UCSD-AML1 (cell line): ENCODE measurements around the gene CDC42.

ENCODE experiments used
- DNase-seq: peaks from one replicate; lab custom pipeline; 2025; ENCODE audit not compliant: unreplicated experiment; lab: John Stamatoyannopoulos, UW

The CDC42 gene

DNA sequence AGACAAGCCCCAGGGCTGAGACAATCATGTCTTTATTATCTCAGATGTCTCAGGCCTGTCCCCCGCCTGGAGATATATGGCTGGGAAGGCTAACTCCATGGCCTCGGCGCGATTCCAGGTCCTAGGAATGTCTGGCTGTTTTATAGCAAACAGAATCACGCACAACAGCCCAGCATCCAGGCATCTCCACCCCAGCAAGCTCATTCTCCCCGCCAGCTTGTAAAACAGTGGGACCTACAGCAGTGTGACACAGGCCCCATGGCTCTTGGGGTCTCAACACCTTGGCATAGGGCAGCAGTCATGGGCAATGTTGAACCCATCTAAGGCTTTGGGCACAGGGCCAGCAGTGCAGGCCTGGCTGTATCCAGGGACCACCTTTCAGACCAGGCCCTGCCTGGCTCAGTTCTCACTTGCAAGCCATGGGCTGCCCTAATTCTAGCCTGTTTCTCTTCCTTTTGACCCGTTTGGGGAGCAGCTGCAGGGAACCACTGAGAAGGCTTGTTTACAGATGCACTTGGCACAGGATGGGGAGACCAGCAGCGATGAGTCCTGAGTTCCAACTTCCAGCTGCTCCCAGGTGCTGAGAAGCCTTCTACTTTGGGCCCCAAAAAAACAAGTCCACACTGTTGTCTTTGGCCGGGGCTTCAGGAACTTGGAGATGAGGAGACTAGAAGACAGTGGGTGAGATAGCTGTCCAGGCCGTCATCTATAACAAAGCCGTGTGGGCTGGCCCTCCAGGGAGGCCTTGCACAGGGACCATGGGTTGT is 56.0 kb downstream of the CDC42 start:
- no peak for DNase-seq

DNA sequence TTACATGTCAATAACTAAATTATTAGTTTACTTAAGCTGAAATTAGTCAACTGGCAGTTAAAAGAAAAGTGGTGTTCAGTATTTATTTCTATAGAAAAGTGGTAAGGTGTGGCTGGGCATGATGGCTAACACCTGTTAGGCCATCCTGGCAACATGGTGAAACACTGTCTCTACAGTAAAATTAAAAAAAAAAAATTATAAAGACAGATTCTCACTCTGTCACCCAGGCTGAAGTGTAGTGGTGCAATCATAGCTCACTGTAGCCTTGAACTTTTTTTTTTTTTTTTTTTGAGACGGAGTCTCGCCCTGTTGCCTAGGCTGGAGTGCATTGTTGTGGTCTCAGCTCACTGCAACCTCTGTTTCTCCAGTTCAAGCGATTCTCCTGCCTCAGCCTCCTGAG is 57.5 kb downstream of the CDC42 start:
- DNase-seq = no peak

DNA sequence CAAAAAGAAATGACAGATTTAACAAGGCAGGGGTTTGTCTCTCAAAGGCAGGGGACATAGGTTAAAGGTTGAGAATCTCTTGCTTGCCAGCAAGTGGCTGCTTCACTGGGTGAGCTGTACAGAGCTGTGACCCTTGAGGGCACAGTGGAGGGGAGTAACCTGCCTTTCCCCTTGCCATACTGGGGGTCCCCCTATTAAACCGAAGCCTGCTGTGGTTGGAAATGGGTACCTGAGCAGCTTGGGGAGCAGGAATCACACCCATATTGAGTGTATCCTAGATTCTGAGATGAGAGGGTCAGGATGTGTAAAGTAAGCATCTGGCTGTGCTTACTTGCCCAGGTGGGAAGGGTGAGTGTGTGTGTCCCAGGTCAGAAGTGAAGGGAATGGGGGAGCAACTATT is 58.6 kb downstream of the CDC42 start:
- DNase-seq = no peak

DNA sequence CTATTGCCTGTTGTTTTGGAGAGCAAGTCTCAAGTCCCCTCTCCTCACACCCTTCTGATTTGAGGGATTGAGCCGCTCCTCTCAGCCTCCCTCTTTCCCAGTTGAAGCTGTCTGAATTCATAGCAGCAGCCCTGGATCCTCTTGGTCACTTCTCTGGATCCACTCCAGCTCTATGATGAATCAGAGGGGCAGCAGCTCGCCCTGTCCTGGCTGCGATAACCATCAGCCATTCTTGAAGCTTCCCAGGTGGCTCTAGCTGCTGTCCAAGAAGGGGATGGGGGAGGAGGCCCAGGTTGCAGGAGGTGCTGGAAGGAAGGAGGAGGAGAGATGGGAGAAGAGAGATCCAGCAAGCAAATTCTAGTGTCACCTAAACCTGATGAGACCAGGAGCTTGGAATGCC is 59.1 kb downstream of the CDC42 start:
- DNase-seq = no peak

DNA sequence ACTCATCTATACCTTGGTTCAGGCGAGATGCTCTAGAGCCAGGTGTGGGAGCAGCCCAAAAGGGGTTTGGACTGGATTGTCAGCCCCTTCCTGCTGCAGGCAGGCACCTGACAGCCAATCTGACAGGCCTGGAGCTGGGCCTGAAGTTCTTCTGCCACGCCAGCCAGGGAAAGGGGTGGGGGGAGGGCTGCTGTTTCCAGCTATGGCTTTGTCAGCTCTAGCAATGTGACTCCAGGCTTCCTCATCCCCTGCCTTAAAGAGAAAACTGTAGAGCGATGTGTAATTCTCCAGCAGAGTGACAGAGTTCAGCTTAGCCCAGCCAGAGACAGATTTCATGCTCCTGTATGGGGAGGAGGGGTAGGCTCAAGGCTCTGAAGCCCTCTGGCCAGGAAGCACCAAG is 60.0 kb downstream of the CDC42 start:
- no peak for DNase-seq

DNA sequence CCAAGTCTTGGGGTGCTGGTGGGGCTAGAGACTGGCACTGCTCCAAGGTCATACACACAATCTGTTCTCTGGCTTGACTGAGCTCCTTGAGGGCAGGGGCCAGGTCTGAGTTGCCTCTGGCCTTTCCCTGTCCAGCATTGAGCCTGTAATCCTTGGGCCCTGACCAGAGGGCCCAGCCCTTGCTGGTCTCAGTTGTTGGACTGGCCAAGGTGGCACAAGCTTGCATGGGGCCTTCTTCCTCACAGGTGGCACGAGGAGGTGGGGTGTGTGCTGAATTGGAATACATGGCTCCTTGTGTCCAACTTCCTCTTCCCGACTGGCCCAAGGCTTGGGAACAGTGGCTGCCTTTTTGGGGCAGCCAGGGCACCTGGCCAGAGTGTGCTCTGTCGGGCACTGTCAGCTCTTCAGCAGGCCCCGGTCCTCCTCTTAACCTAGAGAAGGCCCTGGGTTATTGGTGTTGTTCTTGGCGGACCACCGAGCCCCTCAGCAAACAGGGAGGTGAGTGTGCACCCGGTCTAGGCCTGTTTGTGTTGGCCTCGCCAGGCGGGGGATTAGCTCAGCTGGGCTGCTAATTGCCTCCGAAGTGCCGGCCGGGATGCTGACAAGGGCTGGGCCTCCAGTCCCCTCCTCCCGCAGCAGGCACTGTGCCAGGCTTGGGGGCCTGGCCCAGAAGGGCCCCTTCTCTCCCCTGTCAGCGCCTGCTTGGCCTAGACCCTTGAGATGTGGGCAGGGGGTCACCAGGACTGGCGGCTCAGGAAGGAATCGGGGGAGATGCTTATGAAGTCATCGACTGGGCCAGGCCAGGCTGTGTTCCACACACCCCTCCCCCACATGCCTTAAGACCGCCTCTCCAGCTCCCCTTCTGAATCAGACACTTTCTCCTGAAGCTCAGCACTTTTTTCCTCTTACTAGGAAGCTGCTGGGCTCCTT is 61.8 kb downstream of the CDC42 start:
- DNase-seq = no peak

DNA sequence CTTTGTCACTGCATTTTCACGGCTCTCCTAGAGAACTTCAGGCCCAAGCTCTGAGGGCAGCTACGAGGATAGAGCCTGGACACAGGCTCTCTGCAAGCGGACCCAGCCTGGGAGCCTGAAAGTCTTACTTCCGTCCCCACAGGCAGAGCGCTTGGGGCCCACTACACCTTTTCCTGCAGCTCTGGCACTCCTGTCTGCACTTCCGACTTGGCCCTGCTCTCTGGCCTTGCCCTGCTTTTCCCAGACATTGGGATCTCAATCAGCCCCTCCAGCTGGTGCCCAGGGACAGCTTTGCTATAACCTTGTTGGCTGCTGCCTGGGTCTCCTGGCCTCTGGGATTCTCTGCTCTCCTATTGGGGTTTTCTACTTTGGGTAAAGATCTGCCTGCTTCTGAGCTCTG is 62.8 kb downstream of the CDC42 start:
- no peak for DNase-seq

DNA sequence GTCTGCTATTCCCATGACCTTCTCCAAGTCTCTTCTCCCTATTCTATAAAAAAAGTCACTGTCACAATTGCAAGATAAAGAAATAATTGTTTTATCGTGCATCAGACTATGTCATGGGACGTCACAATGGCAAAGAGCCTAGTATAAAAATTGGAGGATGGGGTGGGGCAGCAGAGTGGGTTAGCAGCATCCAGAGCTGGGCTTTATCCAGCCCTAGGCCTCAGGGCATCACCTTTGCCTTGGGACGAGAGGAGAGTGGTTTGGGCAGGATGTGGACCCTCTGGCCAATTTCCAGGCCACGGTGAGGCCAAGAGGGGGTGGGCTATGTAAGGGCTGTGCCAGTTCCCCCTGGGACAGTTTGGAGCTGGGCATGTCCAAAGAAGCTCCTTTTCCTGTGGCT is 64.7 kb downstream of the CDC42 start:
- DNase-seq = no peak

DNA sequence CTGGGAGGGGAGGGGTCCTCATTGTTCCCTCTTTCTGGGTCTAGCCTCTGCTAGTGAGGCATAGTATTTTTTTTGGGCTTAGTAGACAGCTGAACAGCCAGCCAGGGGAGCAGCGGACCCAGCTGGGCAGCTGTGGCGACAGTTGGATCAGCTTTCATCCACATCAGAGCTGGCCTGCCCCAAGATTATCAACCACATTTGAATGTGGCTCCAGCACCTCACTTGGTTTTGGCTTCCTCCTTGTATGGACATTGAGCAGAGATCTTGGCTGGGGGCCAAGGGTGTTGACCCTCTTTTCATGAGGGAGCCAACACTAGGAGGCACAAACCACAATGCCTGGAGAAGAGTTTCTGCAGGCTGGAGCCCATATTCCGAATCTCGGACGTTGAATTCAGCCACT is 65.3 kb downstream of the CDC42 start:
- no peak for DNase-seq

DNA sequence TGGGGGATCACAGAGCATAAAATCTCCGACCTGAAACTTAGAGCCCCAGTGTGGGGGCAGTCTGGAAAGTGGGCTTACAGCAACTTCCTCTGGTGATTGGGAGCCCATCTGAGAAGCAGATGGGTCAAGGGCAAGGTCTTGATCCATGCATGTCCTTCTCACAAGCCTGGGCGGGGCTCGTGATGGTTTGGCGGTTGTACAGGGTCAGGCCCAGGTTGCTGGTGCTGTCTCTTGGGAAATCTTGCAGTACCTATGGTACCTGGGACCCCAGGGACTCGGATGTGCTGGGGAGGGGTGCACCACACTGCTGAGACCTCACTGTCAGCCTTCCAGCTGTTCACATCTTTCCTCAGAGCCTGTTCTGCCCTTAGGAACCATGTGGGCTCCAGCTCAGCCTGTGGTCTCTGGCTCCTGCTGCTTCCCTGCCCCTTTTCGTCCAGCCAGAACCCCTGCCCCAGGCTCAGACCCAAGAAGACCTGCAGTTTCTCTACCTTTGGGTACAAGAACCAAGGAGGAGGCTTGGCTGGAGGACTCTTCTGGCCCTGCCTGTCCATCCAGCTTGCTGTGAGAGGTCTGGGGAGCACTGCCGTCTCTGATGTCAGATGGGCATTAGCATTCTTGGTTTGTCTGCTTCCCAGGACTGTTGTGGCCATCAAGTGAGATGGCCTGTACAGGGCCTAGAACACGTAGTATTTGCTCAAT is 65.9 kb downstream of the CDC42 start:
- no peak for DNase-seq

DNA sequence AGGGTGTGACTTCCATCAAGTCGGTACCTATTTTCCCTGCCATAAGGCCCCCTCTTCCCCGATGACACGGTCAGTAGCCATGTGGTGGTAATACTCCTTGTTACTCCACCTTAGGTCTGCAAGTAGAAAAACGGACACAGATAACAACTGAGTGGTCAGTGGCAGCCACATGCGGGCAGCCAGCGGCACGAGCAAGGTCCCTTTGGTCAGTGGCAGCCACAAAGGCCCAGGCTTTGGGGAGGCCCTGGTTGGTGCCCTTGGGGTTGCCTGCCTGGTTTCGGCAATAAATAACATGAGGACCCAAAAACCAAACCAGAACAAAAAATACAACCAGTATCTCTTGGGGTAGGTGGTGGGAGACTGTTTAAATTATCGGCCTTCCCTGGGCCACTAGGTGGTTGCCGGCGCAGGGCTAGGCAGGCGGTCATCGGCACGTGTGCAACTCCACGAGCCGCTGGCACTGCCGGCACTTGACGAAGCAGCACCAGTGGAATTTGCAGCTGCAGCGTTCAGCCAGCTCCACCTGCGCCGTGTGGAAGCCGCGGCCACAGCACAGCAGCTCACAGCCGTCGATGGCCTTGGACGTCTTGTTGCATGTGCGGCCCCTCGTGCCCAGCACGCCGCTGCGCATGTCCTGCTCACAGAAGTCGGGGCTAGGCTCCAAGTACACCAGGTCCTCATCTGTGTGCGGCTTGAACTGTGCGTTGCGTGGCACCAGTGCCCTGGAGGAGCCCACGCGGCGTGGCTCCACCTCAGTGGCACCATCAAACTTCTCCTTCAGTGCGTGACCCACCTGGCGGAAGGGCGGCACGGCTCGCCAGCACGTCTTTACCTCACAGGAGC is 67.3 kb downstream of the CDC42 start:
- DNase-seq = no peak

DNA sequence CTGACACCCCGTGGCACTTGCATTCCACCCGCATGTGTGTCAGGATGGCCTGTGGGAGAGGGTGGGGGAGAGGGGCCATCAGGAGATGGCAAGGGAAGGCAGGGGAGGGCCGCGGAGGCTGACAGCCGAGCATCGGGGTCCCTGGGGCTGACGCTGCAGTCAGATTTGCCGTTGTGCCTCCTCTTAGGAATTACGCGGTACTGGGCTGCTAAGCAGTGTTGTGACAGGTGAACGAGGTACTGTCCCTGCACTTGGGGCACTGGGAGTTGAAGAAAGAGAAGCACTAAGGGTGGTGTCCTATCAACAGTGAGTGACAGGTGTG is 67.9 kb downstream of the CDC42 start:
- DNase-seq = no peak

DNA sequence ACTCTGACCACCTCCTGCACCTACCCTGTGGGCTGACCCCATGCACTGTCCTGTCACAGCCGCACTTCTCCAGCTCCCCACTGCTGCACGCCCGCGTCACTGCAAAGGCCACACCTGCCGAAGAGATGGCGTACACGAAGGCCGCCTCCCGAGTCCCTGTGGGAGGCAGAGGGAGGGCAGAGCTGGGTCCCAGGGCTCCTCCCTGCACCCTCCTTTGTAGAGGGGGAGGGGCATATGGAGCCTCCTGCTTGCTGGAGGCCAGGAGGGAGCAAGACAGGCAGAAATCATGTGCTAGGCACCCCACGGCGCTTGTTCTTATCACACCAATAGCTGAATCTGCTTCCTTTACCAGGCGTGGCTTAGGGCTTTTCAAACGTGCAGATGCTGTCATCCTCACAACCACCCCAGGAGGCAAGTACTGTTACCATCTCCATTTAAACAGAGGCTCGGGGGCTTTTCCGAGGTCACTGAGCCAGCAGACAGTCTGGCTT is 69.0 kb downstream of the CDC42 start:
- no peak for DNase-seq

DNA sequence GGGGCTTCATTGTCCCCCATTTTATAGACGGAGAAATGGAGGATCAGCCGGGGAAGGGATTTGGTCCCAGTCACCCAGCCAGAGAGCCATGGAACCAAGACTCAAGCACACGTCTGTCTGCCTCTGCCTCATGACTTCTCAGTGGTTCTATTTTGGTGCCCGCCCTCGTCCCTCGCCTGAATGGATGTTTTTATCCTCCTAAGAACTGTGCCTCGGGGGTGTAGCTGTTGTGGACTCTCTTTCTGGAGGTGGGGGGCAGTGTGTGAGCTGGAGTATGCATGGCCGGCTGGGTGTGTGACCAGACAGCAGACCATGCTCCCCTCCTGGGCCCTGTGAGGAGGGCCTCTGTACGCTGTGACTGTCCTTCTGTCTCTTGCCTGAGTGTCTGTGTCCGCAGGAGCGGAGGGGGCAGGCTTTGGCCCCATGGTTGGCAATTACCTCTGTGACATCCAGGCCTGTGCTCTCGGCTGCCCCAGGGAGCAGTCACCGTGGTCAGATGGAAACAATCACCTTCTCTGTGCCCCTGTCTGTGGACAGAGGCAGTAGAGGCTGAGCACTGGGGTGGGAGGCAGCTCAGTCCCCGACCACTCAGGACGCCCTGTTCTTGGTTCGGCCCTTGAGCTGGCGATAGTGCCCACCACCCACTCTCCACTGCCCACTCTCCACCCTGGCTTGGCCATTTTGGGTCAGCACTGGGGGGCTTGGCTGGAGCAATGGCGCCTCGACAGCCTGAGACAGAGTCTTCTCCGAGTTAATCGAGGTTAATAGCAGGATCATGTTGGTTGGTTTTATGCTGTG is 70.0 kb downstream of the CDC42 start:
- DNase-seq = no peak

DNA sequence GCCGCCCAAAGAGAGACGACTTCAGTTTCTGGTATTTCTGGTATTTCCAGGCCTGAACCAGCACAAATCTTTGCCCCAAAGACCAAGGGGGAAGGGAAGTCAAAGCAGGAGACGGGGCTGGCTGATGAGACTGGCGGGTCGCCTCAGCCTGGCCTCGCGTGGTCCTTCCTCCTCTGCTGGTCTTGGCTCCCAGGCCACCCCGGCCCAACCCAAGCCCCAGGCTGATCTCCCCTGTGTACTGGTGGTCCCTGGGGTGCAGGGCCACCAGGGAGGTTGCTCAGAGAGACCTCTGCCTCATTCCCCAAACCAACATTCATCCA is 70.5 kb downstream of the CDC42 start:
- no peak for DNase-seq

DNA sequence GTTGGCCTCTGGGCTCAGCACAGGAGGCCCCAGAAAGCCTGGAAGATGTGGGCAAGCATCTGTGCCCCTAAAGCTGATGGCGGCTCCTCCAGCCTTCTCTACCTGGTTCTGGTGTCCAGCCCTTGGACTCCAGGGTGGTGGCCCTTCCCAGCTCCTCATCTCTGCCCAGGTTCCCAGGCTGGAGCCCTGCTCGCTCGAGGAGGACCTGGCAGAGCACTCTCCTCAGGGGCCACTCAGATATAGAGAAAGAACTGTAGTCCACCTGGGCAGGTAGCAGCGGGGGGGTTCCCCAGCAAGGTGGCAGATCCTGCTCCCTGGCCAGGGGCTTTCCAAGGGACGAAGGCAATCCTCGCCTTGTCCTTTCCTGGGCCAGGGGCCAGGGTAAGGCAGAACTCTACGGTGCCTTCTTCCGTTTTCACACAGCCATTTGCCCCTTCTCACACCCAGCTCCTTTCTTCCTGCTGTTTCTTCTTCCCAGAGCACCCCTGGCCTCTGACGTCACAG is 71.4 kb downstream of the CDC42 start:
- no peak for DNase-seq

DNA sequence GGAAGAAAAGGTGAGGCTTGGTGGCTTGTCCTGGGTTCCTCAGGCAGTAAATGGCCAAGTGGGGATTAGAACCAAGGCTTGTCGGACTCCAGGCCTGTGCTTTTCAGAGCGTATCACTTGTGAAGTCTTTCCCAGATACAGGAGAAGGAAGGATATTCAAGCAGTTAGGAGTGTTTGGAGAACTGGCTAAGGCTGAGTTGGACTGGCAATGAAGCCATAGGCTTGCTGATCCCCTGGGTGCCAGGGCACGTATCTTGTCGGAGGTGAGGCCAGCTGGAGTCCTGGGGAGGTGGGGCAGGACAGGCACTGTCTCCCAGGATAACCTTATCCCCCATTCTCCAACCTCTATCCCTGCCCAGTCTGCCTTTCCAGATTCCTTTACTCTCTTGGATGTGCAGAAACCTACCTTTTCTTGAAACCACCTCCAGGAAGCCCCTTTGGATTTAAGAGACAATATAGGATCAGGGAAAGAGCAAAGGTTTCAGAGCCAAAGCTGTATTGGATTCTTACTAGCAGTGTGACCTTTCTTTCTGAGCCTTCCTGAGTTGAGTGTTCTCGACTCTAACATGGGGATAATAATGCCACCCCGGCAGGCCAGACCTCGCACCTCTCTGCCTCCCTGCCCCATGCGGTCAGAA is 72.2 kb downstream of the CDC42 start:
- no peak for DNase-seq

DNA sequence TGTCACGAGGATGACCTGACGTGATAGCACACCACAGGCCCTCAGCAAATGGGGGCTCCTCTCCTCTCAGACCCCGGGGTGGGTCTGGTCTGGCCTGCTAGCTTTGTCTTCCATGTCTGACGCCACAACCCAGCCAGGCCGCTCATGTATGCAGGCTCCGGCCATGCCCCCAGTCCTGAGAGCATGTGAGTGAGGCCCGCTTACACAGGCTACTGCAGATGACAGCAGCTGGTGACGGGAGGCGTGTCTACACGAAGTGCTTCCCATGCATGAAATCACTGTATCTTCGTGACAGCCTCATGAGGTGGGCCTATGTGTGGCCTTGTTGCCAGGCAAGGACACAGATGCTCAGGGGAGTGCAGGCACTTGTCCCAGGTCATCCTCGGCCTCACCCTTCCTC is 74.0 kb downstream of the CDC42 start:
- DNase-seq = no peak

DNA sequence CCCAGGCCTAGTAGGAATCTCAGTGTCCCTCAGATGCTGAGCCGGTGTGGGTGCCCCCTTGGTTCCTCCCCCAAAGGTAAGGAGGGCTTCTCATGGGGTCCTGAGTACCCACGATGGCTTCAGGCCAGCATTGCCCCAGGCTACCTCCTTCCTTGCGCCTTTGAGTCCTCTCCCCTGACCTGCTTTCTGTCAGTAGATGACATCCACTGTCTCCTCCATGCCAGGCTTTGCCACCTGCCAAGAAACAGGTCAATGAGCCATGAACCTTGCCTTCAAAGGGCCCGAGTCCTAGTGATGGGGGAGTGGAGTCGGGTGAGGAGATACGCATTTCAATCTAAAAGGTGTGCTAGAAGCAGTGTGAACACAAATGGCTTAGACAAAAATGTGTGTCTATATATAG is 74.7 kb downstream of the CDC42 start:
- no peak for DNase-seq

DNA sequence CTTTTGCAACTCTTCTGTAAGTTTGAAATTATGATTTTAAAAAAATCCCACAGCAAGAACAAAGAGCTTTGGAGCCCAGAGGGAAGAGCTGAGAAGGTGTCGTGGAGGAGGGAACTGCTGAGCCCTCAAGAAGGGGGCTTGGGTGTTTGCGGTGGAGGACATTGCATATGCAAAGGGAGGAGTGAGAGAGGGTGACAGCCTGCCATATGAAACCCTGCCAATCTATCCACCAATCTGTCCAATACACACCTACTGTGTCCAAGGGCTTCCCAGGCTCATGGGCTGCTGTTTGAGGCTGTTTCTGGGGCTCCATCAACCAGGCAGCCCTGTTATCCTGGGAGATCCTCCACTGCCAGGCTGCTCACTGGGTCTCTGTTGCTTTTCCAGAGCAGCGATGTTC is 75.2 kb downstream of the CDC42 start:
- DNase-seq = no peak
